HG02885 (cell line): Measurements from ENCODE around the gene TXLNB.
A peak's percentile ranks its signal among the peaks of the same experiment; 100 is the strongest.

Experiments used
- ATAC-seq: cut with Tn5 transposase; IDR thresholded peaks from one replicate; pipeline ENCODE4 v1.9.1; 2021; ENCODE audit warnings: mild to moderate bottlenecking; ENCODE audit not compliant: unreplicated experiment, poor library complexity

TXLNB gene

DNA sequence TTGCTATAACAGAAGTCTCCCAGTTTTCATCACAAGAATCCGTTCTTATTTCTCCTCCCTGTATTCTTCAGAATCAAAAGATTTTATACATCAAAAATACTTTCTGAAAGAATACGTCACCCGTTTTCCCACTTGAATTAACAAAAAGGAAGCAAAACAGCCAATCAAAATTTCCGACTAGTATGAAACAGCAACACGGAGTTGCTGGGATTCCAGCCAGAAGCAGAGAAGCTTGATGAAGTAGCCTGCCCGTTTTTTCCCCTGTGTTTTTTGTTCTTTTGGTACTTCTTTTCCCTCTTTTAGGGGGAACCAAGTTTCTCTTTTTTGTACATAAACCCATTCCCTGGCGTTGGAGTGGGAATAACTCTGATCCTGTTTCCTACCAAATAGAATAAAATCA is 14.6 kb downstream of the TXLNB start:
- ATAC-seq: no peak

DNA sequence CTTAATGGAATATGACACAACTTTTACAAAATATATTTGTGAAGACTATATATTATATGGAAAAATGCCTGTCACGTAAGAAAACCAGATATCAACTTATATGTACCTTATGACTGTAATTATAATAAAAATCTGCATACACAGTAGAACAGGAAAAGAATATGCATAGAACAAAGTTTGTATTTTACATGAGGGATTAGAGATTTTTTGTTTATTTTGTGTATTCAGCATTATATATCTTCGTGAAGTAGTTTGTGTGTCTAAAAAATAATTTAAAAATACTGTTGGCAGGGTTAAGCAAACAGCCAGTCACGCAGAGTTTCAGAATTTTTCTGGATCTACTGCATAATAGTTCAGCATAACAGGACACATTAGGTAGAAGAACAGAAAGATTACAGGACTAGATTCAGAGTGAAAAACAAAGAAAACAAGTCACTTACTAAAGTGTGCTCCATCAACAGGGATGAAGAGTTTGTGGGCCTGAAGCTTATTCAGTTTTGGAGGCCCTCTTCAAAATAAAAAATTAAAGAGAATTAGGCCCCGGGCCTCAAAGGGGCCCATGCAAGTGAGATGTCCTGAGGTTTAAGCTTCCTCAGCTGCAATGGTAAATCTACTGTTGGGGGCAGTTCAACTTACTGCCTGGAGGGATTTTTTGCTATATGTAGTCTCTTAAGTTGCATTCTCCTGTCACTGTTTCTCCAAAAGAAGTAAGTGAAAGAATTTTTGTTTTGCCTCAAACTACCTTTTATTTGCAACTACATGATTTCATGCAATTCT is 16.3 kb downstream of the TXLNB start:
- ATAC-seq: no peak

DNA sequence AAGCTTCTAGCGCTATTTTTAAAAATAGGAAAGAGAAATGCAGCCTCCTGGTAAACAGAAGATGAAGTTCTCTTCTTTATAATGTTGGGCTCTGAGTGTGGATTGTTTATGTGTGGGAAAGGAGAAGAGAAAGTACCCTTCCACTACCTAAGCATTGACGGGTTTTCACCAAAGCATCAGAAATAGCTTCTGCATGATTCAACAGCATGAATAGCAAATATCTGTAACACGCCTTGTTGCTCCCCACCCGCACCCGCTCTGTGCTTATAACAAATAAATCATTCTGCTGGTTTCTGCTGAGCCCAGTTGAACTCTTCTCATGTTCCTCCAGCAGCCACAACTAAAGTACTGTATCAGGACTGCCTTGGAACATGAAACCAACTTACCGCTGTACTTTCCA is 20.7 kb downstream of the TXLNB start:
- peak; percentile 87 for ATAC-seq

DNA sequence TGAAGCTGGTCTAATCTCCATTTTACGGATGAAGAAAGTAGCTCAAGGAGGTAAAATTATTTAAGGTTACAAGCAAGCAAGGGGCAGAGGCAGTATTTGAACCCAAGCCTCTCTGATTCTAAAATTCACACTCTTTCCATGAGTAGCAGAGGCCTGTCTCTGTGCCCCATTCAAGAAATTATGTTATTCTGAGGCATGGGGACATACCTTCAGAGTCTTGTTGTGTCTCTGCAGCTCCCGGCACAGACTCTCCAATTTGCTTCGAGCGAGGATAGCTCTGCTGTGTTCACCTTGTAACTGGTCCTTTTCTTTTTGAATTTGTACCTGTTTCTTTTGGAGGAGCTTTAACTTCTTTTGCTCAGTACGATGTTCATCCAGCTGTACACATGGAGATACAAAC is 21.5 kb downstream of the TXLNB start:
- peak; percentile 26 for ATAC-seq

DNA sequence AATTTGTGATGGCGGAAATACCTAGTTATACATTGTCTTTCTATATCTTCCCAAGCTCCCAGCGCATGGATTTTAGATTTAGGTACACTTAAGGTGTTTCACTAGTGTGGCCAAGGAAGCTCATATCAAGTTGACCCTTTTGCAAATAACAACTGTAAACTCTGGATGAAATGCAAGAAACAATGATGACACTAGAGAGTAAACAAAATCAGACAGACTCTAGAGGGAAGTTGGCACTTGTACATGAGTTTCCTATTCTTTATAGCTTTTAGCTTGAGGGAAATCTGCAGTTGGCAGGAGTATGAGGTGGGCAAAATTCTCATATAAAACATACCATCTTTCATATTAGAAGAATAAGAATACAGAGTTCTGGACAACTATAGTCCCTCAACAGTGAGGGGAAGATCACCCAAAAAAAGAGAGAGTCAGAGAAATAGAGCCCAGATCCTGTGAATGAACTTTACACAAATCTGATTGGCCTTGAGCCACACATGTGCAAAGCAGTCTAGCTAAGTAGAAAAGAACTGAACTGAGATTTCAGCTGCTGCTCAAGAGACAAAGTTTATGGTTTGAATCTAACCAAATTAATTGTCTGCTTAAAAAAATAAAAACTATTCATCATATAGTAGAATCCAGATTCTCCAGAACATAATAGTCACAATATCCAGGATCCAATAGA is 26.1 kb downstream of the TXLNB start:
- ATAC-seq: no peak

DNA sequence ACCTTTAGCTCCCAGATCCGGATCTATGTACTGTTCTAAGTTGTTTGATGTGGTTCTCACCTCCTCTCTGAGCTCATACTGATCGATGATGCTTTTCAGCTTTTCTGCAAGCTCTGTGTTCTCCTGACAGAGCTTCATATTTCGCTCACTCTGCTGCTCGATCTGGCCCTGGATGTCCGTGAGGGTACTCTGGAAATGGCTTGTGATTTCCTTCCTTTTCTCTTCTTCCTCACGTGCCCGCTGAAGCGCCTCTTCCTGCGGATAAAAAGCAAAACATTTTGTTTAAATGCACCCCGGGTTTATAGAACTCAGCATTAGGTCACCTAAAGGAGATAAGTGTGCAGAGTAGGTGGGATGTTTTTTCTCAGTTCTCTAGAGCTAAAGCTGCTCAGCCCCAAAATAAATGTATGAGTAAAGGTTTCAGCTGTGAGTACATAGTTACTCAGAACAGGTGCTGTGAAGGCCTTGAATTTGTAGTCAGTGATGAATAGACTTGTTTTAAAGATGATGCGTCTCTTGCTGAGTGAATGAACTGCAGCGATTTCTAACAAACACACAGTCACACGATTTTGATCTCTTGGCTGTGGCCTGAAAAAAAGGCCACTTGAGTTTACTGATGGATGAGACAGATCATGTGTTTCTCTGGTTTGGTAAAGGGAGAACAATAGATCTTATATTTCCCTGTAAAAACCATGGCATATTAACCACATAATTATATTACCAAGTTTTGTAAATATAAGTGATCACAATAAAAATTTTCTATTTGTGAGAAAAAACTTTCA is 29.1 kb downstream of the TXLNB start:
- peak; percentile 95 for ATAC-seq

DNA sequence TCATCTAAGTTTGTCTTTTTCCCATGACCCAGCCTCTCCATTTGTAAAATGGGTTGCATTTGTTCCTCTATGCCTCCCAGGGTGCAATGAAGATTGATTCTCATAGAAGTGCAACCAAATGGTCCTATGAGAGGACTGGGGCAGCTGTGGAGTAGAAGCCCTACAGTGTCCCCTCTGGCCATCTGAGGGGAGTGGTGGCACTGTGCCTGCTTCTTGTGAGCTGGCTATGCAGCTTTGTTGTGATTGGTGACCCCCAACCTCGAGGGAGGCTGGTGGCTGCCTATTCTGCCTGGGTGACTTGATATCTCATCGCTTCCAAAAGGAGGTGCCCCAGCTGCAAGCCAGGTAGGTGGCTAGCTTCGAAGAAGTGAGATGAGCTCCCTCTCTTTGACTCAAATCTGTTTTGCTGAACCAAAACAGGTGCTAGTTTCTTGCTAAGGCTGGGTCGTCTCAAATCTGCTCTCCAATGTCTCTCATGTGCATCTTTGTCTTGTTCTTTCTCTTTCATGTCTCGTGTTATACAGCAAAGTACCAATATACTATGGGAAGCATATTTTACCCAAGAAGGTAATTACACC is 33.9 kb downstream of the TXLNB start:
- no peak for ATAC-seq

DNA sequence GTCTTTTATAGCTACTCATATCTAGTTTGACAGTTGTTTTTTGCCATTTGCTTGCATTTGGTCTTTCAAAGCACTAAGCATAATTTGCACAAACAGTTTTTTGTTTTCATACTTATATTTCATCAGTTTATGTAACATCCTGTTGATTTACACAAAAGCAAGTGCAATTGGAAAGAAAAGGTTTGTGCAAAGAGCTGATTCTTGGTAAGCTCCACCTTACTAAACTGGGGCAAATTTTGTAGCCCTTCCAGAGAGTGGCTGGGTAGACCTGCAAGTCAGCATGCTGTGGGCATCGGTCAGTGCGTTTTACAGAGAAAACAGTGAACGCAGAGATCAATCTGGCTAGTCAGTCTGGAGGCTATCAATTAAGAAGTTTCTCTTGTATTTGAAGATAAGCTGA is 34.5 kb downstream of the TXLNB start:
- ATAC-seq: no peak

DNA sequence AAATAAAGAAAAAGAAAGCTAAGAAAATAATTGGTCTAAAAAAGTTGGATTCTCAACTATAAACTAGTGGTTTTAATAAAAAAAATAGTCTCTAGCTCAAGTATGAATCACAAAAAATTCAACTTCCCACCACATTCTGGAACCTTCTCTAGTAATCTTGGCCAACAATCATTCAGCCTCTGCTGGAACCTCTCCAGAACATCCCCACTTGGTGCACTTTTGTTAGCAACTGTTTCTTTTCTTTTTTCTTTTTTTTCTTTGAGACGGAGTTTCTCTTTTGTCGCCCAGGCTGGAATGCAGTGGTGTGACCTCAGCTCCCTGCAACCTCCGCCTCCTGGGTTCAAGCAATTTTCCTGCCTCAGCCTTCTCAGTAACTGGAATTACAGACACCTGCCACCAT is 35.7 kb downstream of the TXLNB start:
- ATAC-seq: no peak

DNA sequence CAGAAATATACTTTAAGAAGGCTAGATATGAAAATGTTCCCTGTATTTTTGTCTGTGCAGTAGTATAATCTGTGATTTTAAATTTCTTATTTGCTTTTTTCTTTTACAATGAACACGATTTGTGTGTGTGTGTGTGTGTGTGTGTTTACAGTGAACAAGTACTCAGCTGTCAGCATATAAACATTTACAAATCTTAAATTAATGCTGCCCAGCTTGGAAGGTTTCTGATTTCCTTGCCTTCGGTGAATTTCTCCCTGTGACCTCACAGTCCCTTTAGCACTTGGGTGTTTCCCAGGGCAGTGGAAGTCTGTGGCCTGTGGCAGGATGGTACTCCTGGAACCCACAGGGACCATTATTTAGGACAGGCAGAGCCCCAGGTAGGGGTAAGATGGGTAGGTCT is 37.6 kb downstream of the TXLNB start:
- ATAC-seq: no peak

DNA sequence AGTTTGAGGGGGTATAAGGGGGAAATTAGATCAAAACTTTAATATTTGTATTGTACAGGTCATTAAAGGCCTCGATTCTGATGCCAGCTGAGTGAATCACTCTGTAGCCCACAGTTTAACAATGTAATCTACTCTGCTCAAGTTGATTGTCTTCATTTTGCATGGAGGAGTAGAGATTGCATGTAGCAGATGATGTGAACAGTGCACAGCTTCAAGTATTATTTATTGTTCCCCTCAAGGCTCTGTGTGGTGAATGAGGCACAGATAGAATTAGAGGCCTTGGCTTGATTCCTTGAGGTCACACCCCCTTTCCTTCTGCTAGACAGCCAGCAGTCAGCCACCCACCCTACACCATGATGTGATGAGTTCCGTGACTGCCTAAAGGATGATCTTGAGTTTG is 38.1 kb downstream of the TXLNB start:
- no peak for ATAC-seq

DNA sequence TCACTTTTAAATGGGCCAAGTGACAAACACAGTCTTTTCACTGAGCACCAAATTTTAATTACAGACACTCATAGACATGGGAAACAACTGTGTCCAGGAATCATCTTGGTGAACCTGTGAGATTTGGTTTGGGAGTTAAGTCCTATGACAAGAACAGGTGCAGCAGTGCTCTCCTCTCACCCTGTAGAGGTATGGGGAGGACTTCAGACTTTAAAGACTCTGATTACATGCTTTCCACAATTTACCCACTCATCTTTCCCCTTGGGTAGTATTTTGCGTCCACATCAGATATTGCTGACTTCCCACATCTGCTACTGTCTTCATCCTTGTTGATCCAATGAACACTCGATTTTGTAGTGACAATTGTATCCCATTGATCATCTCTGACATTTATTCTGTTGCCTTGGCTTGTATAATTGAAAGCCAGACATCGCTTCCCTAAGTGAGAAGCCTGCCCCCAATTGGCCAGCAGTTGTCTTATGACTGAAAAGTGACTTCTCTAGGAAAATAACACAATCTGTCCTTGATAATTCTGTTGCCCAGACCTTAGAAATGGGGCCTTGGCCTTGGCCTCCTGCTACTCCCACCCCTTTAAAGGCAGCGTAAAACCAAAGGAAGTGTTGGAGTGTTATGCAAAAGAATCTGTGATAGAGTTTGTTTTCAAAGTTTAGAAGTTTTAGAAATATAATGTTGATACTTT is 40.0 kb downstream of the TXLNB start:
- no peak for ATAC-seq

DNA sequence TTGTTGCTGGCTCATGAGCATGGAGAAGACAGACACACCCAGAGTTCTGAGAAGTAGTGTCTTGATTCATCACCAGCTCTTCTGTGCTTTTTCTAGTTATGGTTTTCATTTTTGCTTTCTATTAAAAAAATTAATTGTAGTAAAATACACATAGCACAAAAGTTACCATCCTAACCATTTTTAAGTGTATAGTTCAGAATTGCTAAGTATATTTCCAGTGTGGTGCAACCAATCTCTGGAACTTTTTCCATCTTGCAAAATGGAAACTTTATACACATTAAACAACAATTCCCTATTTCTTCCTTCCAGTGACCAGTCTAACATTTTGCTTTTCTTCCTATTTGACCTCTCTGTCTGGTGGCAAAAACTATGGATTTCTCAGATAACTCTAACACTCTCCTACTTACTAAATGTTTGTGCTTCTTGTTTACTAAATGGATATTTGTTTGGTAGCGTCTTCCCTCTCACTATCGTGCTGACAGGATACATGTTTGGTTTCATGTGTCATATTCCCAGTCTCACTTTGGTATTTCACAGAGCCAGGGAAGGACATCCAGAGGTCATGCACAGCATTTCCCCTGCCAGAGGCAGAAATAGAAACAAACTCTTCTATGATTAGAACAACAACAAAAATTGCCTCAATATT is 40.6 kb downstream of the TXLNB start:
- ATAC-seq: peak; percentile 41

DNA sequence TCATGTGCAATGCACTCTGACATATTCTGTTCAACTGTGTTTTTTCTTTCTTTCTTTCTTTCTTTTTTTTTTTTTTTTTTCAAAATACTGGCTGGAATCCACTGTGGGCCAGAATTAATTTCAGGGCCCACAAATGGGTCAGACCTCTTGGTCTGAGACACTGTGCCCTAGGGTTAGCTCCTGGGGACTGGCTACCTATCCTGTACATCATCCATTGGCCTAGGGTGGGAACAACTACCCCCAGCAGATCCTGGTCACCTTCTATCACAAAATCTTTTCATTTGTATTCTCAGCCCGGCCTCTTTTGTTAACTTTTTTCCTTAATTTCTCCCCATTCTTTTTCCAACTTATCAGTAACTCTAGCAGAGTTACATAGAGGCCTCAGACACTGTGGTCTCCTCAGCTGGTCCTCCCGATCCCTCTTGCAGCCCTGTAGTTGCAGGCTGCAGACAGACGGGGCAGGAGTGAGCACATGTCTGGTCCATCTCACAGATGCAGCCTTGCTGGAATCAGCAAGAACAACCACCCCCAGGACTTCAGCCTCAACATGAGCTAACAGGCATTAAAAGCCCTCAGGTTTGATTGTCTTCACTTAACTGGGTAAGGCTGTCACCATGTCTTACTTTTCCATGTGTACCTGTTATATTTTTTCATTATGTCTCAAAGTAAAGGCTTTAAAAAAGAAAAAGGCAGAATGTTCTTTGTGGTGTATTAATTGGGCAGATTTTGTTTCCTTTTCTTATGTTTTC is 41.3 kb downstream of the TXLNB start:
- ATAC-seq: peak; percentile 95

DNA sequence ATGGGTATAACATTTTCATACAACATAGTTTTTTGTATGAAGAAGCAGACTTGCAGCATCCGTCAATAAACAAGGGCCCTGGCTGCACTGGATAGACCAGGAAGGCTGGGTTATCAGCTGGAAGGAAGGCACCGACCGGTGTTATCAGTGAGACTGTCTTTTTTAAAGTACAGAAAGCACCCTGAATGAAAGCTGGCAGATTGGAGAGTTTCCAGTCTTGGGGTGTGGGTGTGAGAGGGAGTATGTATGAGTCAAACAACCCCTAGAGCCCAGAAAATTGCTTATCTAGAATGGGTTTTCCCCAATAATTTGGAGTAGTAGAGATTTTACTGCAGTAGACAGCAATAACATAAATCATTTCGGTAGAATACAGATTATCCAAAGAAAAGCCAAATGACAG is 42.4 kb downstream of the TXLNB start:
- ATAC-seq: peak; percentile 51

DNA sequence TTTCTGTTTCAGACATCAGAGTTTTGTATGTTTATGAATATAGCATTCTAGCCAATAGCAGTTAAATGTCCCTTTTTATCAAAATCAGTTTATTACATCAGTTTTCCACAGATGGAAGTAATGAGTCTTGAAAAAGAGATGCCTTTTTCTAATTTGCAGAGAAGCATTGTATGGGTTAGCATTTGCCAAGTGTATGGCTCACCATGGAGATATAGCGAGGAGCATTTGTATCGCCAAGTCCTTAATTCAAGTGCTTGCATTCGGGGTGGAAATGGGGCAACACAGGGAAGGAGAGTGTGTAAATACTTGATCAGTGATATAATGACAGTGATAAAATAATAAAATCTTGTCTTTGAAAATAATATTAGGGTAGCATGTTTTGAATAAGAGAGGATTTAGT is 42.9 kb downstream of the TXLNB start:
- no peak for ATAC-seq

DNA sequence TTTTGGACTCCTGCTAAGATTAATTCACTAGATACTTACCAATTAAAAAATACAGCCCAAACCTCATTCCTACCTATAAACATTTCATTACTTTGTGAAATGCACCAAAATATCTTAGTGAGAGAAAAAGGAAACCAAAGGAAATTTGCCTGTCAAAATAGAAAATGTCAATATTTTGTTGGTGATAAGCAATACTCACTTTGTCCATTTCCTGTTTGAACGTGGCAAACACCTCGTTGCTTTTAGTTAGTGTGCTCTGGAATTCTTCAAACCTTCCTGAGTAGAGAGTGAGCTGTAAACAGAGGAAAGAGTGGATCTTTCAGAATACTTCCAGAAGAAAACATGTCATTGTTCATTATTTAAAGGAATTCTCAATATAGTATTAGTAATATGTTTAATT is 44.2 kb downstream of the TXLNB start:
- ATAC-seq: no peak

DNA sequence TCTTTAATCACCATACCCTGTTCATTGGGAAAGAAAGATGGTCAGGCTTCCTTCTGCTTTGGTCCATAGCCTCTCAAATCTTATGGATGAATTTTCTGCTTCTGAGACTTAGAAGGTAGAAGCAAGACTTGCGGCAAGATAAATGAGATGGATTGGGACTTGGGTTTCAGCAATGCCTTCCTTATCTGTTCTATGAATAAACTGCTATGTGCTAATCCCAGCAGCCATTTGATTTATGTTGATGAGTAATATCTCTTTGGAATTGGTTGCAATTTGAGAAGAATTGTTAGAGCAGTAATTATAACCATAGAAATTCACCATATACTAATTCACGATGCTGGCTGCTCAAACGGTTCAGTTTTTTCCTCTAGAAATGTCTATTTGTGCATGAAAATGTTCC is 48.3 kb downstream of the TXLNB start:
- ATAC-seq: no peak
